Measurements from ENCODE around the gene RNF217. TPM values are rescaled to one million over a fixed set of nuclear protein-coding genes. Genes with fewer than 3 reads are reported as not detected.
A peak's percentile ranks its signal among the peaks of the same experiment; 100 is the strongest.

The RNF217 gene
- total and polyA plus RNA-seq, 7 donors = 2.3 to 22.5 (median 11.5) TPM

- Histone ChIP-seq H3K27me3 (ENCODE audit: insufficient read depth in 3 of 3, low read length in 2 of 3) (no peaks in the 10 kb centered on the region), H3K9me3 (peaks cover 27% of the 10 kb centered on the region), H3K4me1 (no peaks in the 10 kb centered on the region), H3K36me3 (ENCODE audit: insufficient read depth in 1 of 2, low read depth in 1 of 2) (no peaks in the 10 kb centered on the region), H3K4me3 (no peak overlapping the region), H3K27ac (no peak overlapping the region)
- WGBS, 3 donors = 0 to 3% (median 2%) methylated on average over 1 of the region's 1 CpG
- intact Hi-C loops (cut with DNase I) = loop anchor here (5.0 to 10.0 kb wide), 3 partner anchors 150 to 242 kb away; partner anchors contain the start of gene RNF217 (in 2 of the 2)
- peak in 1 of 2 donors; percentile 19 for DNase-seq
- peak; percentile 92 for TF ChIP-seq CTCF (IDR thresholded peaks at IDR 0.05)
- peak in 2 of 4 donors; percentile 61 to 79 for ATAC-seq
Observed at GRCh38 chr6:125114248-125114858, 152.1 kb downstream of the RNF217 start.

- no peaks in the 10 kb centered on the region for H3K27me3 ChIP-seq (ENCODE audit: insufficient read depth in 3 of 3, low read length in 2 of 3)
- peaks cover 11% of the 10 kb centered on the region for H3K9me3 ChIP-seq
- DNase-seq (no peak), ATAC-seq (no peak)
- no peak for TF ChIP-seq CTCF (IDR thresholded peaks at IDR 0.05)
- no peak overlapping the region for H3K27ac ChIP-seq
- no peak overlapping the region for H3K4me3 ChIP-seq
- intact Hi-C loops (cut with DNase I) = loop anchor here in 1 of 2 donors (10.0 kb wide), 1 partner anchor 151 kb away; the partner anchor contains the start of gene RNF217
- WGBS, 3 donors = 83 to 91% (median 85%) methylated on average over 1 of the region's 1 CpG
- no peaks in the 10 kb centered on the region for H3K4me1 ChIP-seq
- H3K36me3 ChIP-seq (ENCODE audit: insufficient read depth in 1 of 2, low read depth in 1 of 2) = no peaks in the 10 kb centered on the region
Observed at GRCh38 chr6:125116170-125116569, 153.9 kb downstream of the RNF217 start.

- TF ChIP-seq CTCF (IDR thresholded peaks at IDR 0.05) = no peak
- Histone ChIP-seq H3K27me3 (ENCODE audit: insufficient read depth in 3 of 3, low read length in 2 of 3) (no peaks in the 10 kb centered on the region), H3K9me3 (peaks cover 6% of the 10 kb centered on the region), H3K4me1 (no peaks in the 10 kb centered on the region), H3K36me3 (ENCODE audit: insufficient read depth in 1 of 2, low read depth in 1 of 2) (no peaks in the 10 kb centered on the region), H3K4me3 (no peak overlapping the region), H3K27ac (no peak overlapping the region)
- 92 to 95% (median 93%) methylated on average over 4 of the region's 4 CpGs for WGBS, 3 donors
- DNase-seq (no peak), ATAC-seq (no peak)
- intact Hi-C loops (cut with DNase I) = loop anchor here in 1 of 2 donors (10.0 kb wide), 1 partner anchor 152 kb away; the partner anchor contains the start of gene RNF217
Observed at GRCh38 chr6:125116710-125117109, 154.5 kb downstream of the RNF217 start.

- Histone ChIP-seq H3K27me3 (ENCODE audit: insufficient read depth in 3 of 3, low read length in 2 of 3) (no peaks in the 10 kb centered on the region), H3K4me1 (no peaks in the 10 kb centered on the region), H3K27ac (no peak overlapping the region), H3K4me3 (no peak overlapping the region), H3K9me3 (no peaks in the 10 kb centered on the region), H3K36me3 (ENCODE audit: insufficient read depth in 1 of 2, low read depth in 1 of 2) (no peaks in the 10 kb centered on the region)
- intact Hi-C loops (cut with DNase I) = loop anchor here in 1 of 2 donors (10.0 kb wide), 1 partner anchor 153 kb away; the partner anchor contains the start of gene RNF217
- TF ChIP-seq CTCF (IDR thresholded peaks at IDR 0.05) = no peak
- no peak for ATAC-seq
- no peak for DNase-seq
- 81 to 93% (median 83%) methylated on average over 3 of the region's 3 CpGs for WGBS, 3 donors
Observed at GRCh38 chr6:125117818-125118217, 155.6 kb downstream of the RNF217 start.
